GM12872 (cell line): ENCODE results near the gene VPS11.

Source experiments
- TF ChIP-seq, protein P1 (sequence below): IDR thresholded peaks from 3 replicates; pipeline ENCODE4 v1.5.1; 2011; ENCODE audit warnings: low read depth, mild to moderate bottlenecking, low read length, moderate library complexity; ENCODE audit not compliant: insufficient read depth

The VPS11 gene

GRCh38 chr11:119117004-119117706, 49.5 kb downstream of the VPS11 start:
- TF ChIP-seq, protein P1, sequence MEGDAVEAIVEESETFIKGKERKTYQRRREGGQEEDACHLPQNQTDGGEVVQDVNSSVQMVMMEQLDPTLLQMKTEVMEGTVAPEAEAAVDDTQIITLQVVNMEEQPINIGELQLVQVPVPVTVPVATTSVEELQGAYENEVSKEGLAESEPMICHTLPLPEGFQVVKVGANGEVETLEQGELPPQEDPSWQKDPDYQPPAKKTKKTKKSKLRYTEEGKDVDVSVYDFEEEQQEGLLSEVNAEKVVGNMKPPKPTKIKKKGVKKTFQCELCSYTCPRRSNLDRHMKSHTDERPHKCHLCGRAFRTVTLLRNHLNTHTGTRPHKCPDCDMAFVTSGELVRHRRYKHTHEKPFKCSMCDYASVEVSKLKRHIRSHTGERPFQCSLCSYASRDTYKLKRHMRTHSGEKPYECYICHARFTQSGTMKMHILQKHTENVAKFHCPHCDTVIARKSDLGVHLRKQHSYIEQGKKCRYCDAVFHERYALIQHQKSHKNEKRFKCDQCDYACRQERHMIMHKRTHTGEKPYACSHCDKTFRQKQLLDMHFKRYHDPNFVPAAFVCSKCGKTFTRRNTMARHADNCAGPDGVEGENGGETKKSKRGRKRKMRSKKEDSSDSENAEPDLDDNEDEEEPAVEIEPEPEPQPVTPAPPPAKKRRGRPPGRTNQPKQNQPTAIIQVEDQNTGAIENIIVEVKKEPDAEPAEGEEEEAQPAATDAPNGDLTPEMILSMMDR: no peak

GRCh38 chr11:119118227-119118626, 50.6 kb downstream of the VPS11 start:
- TF ChIP-seq, protein P1: no peak

DNA sequence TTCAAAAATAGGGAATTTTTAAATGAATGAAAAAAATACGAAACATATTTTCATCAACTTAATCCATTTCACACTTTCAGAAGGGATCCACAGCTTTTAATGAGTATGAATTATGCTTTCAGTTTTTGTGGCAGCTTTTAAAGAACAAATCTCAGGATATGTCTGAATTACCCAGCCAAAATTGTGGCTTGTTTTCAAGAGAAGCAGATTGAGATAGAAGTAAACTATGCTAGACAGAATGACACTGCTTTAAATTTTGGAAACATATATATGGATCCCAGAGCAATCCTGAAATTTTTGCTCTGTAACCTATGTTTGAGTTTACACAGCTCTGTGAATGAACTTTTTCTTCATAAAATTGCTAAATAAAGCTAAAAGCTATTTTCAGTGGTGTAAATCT, 51.3 kb downstream of the VPS11 start:
- TF ChIP-seq, protein P1: no peak

DNA sequence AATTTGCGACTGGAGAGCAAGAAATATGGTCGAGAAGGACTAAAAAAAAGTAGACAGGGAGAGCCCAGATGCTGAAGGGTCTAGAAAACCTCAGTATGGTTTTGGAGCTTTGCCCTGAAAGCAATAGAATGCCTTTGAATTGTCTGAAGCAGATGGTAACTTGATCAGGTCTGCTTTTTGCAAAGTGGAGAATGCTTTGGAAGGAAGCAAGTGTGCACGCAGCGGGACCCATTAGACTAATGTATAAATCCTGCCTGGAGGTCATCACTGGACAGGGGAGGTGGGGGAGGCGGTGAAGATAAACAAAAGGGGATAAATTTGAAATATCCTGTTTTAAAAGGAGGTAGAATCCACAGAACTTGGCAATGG, 53.0 kb downstream of the VPS11 start:
- TF ChIP-seq, protein P1: no peak

GRCh38 chr11:119121008-119121810, 53.6 kb downstream of the VPS11 start, which contains the start of gene HINFP:
HINFP (plus strand) TSS chr11:119121580; CDS start chr11:119126945, 5,365 bp downstream.
- TF ChIP-seq, protein P1: no peak

DNA sequence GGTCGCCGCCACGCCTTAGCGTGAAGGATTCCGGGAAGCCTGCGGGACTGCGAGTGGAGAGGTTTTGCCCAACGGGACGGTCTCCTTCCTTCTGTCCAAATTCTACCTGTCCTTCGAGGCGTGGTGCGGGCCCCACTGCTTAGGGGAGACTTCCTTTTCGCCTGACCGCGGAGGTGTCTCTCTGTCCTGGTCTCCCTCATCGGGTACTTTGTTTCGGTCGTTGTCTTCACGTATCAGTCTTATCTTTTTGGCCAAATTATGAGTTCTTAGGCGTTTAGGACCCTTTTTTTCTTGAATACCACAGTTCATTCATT, 54.1 kb downstream of the VPS11 start:
- TF ChIP-seq, protein P1: no peak

- TF ChIP-seq, protein P1: no peak
Measured at GRCh38 chr11:119125821-119126220, 58.2 kb downstream of the VPS11 start.
